ENCODE measurements around the gene SDS. TPM values are rescaled to one million over a fixed set of nuclear protein-coding genes. Genes with fewer than 3 reads are reported as not detected.

Gene SDS
- total RNA-seq, 1 experiment from 2014 or later, result not detected

GRCh38 chr12:113416091-113416754, 12.5 kb upstream of the SDS start:
- TF ChIP-seq CTCF (conservative IDR thresholded peaks at IDR 0.05), result no peak
- Histone ChIP-seq H3K4me2 (ENCODE audit: insufficient read depth, insufficient read length, low read length) (no peak overlapping the region), H3K56ac (ENCODE audit: insufficient read length, low read depth, low read length) (no peak overlapping the region), H3K4me1 (ENCODE audit: insufficient read depth, low read length) (no peaks in the 10 kb centered on the region), H3K4ac (ENCODE audit: low read depth, low read length) (no peak overlapping the region), H3K14ac (ENCODE audit: insufficient read depth, low read length) (no peak overlapping the region), H3K18ac (ENCODE audit: insufficient read length, low read depth, low read length) (no peak overlapping the region), H3K27ac (ENCODE audit: insufficient read length, low read depth, low read length) (no peak overlapping the region), H4K20me1 (ENCODE audit: control insufficient read depth, insufficient read depth, insufficient read length) (no peaks in the 10 kb centered on the region), H3K9me3 (ENCODE audit: control insufficient read depth, low read depth, low read length) (no peaks in the 10 kb centered on the region), H3K9ac (ENCODE audit: extremely low read depth, insufficient read length, low read length) (no peak overlapping the region), H2AFZ (ENCODE audit: low read length) (no peak overlapping the region), H4K8ac (replicated peaks; ENCODE audit: insufficient read length, low read depth, low read length) (no peak overlapping the region), H3K79me2 (ENCODE audit: insufficient read depth, low read length) (no peaks in the 10 kb centered on the region), H3K23ac (ENCODE audit: insufficient read length, low read depth, low read length) (no peak overlapping the region), H3K79me1 (ENCODE audit: insufficient read depth, low read depth, low read length, poor library complexity, severe bottlenecking) (no peaks in the 10 kb centered on the region), H3K27me3 (ENCODE audit: insufficient read depth, low read length) (no peaks in the 10 kb centered on the region), H3K23me2 (ENCODE audit: insufficient read length, low read depth, low read length, poor library complexity, severe bottlenecking) (no peaks in the 10 kb centered on the region), H3T11ph (ENCODE audit: low read length) (no peak overlapping the region), H2BK20ac (ENCODE audit: low read depth, low read length, poor library complexity, severe bottlenecking) (no peak overlapping the region), H4K5ac (ENCODE audit: insufficient read length, low read depth, low read length) (no peak overlapping the region), H4K91ac (ENCODE audit: insufficient read length, low read depth, low read length) (no peak overlapping the region), H2BK120ac (ENCODE audit: low read depth, low read length, poor library complexity, severe bottlenecking) (no peak overlapping the region), H2BK15ac (ENCODE audit: low read depth, low read length) (no peak overlapping the region), H2AK5ac (ENCODE audit: insufficient read length, low read length) (no peak overlapping the region), H2BK5ac (ENCODE audit: insufficient read length, low read length) (no peak overlapping the region), H2BK12ac (ENCODE audit: insufficient read length, low read depth, low read length) (no peak overlapping the region)
- H3K27me3 Mint-ChIP-seq (ENCODE audit: low read depth), result no peaks in the 10 kb centered on the region; the same call in none of the 2 replicates
- H3K4me3 Mint-ChIP-seq, result no peak overlapping the region
- no peaks in the 10 kb centered on the region for H3K9me3 Mint-ChIP-seq
- no peak for DNase-seq
- H3K4me1 Mint-ChIP-seq, result peaks cover 3 to 18% of the 10 kb centered on the region in 2 experiments; a peak in 2 of 4 replicates
- H3K36me3 Mint-ChIP-seq (ENCODE audit: insufficient read depth in 1 of 3, low read depth in 3 of 3), result no peaks in the 10 kb centered on the region
- no peak overlapping the region for H3K27ac Mint-ChIP-seq
- WGBS (ENCODE audit: extremely low coverage, insufficient read length, low lambda C conversion rate), result no CpG with 5 or more reads among the region's 6 CpGs
